HG03521 (cell line): Measurements from ENCODE around the gene CCN2.
"Not testable (repeated sequence)": the region's sequence is repeated elsewhere in the genome, so short reads cannot be mapped to it uniquely, and the experiment has no call there.

Experiments used
- ATAC-seq: cut with Tn5 transposase; IDR thresholded peaks from one replicate; pipeline ENCODE4 v1.9.1; 2021; ENCODE audit warnings: mild to moderate bottlenecking, moderate library complexity; ENCODE audit not compliant: unreplicated experiment

The CCN2 gene

GRCh38 chr6:131910956-131911355 is 40.2 kb downstream of the CCN2 start:
- no peak for ATAC-seq

GRCh38 chr6:131910219-131910589 is 41.0 kb downstream of the CCN2 start:
- no peak for ATAC-seq

DNA sequence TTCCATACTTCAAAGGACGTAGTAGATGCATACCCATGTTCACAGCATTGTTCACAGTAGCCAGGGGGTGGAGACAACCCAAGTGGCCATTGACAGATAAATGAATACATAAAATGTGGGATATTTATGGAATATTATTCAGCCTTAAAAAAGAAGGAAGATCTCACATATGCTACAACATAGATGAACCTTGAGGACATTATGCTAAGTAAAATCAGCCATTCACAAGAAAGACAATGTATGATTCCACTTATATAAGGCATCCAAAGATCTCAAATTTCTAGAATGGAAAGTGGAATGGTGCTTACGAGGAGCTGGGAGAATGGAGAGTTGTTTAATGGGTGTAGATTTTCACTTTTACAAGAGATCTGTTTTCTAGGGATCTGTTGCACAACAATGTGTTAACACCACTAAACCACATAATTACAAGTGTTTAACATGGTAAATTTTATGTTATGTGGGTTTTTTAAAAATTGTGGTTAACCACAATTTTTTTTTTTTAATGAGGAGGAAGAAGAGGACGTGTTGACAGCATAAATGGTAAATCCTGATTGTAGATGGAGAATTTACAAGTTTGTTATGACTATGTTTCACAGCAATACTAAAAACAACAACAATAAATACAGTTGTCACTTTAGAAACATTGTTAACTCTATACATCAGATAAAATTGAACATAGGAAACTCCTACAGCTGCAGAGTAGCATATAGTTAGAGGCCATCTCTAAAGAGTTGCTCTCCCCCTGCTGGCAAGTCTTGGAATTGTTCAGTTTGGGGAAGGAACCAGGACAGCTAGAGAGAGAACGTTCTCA is 41.6 kb downstream of the CCN2 start:
- ATAC-seq = peak; percentile 98

DNA sequence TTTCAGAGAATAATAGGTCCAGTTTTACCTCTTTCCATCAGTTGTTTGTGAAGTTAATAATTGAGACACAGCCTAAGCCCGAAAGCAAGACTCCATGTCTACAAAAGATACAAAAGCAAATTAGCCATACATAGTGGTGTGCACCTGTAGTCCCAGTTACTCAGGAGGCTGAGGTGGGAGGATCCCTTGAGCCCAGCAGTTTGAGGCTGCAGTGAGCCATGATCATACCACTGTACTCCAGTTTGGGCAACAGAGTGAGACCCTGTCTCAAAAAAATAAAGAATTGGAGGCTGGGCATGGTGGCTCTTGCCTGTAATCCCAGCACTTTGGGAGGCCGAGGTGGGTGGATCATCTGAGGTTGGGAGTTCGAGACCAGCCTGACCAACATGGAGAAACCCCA is 42.4 kb downstream of the CCN2 start:
- ATAC-seq = not testable (repeated sequence)

GRCh38 chr6:131903734-131904133 is 47.4 kb downstream of the CCN2 start:
- not testable (repeated sequence) for ATAC-seq

GRCh38 chr6:131901326-131901873 is 49.8 kb downstream of the CCN2 start:
- not testable (repeated sequence) for ATAC-seq

- no peak for ATAC-seq
These were observed 50.9 kb downstream of the CCN2 start for GRCh38 chr6:131900231-131900630.

DNA sequence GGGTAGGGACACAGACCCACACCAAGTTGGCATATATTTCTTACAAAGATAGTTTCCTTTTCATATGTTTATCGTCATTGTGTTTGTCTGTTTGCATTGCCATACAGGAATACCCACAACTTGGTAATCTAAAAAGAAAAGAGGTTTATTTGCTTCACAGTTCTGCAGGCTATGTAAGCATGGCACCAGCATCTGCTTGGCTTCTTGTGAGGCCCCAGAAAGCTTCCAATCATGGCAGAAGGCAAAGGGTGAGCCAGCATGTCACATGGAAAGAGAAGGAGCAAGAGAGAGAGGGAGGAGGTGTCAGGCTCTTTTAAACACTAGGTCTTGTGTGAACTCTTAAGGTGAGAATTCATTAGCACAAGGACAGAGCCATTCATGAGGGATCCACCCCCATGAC is 52.5 kb downstream of the CCN2 start:
- ATAC-seq = no peak
